ENCODE measurements around the gene MRPS14.

- TF ChIP-seq NFIC (IDR thresholded peaks at IDR 0.05) (no peak), CEBPB (IDR thresholded peaks at IDR 0.05) (no peak), REST (IDR thresholded peaks at IDR 0.05; ENCODE audit: low read depth) (no peak), TCF12 (IDR thresholded peaks at IDR 0.05; ENCODE audit: low read depth) (no peak), MAX (IDR thresholded peaks at IDR 0.05) (no peak), FOXM1 (IDR thresholded peaks at IDR 0.05; ENCODE audit: borderline replicate concordance, low read depth) (no peak), TAF1 (IDR thresholded peaks at IDR 0.05; ENCODE audit: low read depth) (no peak), RAD21 (IDR thresholded peaks at IDR 0.05; ENCODE audit: low read depth) (no peak), YY1 (IDR thresholded peaks at IDR 0.05; ENCODE audit: low read depth) (no peak), ZBTB7A (IDR thresholded peaks at IDR 0.05; ENCODE audit: low read depth) (no peak), EP300 (IDR thresholded peaks at IDR 0.05; ENCODE audit: borderline replicate concordance) (no peak)
Observed at GRCh38 chr1:174975764-174976163, 47.5 kb downstream of the MRPS14 start.

All from Ishikawa (cell line).